Testis (tissue), 2 donors: ENCODE measurements around the gene KIF11.

Experiments
- CTCF ChIP-seq, 3 experiments: fragments of 450-650 bp in 2 of 3; fragments of 200-600 bp in 1 of 3; sonication (generic) in 1 of 3; IDR thresholded peaks; one replicate each; pipeline ENCODE4 v1.5.1; 2016 to 2019; ENCODE audit warnings: antibody characterized with exemption in 3 of 3, mild to moderate bottlenecking in 2 of 3, moderate library complexity in 1 of 3
- POLR2A ChIP-seq: fragments of 450-650 bp; IDR thresholded peaks from one replicate; pipeline ENCODE4 v1.6.1; 2017; ENCODE audit warnings: antibody characterized with exemption, mild to moderate bottlenecking, moderate library complexity

- no peak for TF ChIP-seq CTCF (IDR thresholded peaks at IDR 0.05)
- no peak for TF ChIP-seq POLR2A
Measured at GRCh38 chr10:92692080-92692671, 99.2 kb downstream of the KIF11 start.
